ENCODE data around the gene TTLL8. TPM values are rescaled to one million over a fixed set of nuclear protein-coding genes. Genes with fewer than 3 reads are reported as not detected.

TTLL8 gene
- total RNA-seq, 1 donor = not detected

DNA sequence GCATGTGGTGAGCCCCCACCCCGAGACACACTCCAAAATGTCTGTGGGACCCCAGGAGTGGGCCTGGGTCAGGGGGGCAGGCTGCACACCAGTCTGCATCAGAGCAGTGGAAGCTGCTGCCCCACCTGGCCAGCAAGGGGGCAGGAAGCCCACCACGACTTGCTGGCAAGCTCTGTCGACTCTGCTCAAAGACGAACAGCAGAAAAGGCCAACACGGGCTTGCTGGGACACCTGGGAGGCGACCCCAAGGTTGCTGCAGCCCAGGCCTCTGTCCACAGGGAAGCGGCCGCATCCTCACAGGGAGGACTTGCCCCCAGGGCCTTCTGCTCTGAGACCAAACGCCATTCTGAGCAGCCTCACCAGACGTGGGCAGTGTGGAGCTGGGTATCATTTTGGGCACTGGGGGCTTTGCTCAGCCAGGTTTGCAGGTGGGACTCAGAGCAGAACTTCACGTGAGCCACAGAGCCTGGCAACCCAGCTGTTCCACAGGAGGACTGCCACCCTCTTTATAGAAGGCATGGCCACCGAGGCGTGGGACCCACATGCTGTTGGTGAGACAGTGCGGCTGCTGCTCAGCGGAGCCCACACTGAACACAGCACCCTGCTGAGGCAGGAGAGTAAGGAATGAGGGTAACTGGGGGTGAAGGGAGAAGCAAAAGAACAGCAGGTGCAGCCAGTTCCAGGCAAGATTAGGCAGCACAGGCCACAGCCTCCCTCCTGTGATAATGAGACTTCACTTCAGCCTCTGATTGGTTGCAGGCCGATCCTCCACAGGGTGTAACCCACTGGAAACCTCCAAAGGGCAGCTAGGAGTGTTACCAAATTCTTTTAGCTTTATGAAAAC lies 56.5 kb downstream of the TTLL8 start:
- H3K79me2 ChIP-seq (ENCODE audit: insufficient read depth, low read length) = no peaks in the 10 kb centered on the region
- no peaks in the 10 kb centered on the region for H3K36me3 ChIP-seq (ENCODE audit: insufficient read depth, low read length)
- no peak overlapping the region for H3K4me2 ChIP-seq (ENCODE audit: insufficient read depth, low read length)
- H4K20me1 ChIP-seq (ENCODE audit: insufficient read depth, low read length) = no peaks in the 10 kb centered on the region
- H3K27me3 ChIP-seq (ENCODE audit: insufficient read depth, low read length) = peaks cover 5% of the 10 kb centered on the region
- no peaks in the 10 kb centered on the region for H3K4me1 ChIP-seq (ENCODE audit: insufficient read depth, low read length)
- H3K4me3 ChIP-seq (ENCODE audit: insufficient read depth, low read length) = no peak overlapping the region
- no peak overlapping the region for H3K27ac ChIP-seq (ENCODE audit: low read depth, low read length)
- no peaks in the 10 kb centered on the region for H3K9me3 ChIP-seq (ENCODE audit: low read depth, low read length)
- peak; percentile 60 for DNase-seq (ENCODE audit: insufficient read length, low spot score, missing footprints)
- no peak overlapping the region for H2AFZ ChIP-seq (ENCODE audit: low read length)
- TF ChIP-seq, protein P1, sequence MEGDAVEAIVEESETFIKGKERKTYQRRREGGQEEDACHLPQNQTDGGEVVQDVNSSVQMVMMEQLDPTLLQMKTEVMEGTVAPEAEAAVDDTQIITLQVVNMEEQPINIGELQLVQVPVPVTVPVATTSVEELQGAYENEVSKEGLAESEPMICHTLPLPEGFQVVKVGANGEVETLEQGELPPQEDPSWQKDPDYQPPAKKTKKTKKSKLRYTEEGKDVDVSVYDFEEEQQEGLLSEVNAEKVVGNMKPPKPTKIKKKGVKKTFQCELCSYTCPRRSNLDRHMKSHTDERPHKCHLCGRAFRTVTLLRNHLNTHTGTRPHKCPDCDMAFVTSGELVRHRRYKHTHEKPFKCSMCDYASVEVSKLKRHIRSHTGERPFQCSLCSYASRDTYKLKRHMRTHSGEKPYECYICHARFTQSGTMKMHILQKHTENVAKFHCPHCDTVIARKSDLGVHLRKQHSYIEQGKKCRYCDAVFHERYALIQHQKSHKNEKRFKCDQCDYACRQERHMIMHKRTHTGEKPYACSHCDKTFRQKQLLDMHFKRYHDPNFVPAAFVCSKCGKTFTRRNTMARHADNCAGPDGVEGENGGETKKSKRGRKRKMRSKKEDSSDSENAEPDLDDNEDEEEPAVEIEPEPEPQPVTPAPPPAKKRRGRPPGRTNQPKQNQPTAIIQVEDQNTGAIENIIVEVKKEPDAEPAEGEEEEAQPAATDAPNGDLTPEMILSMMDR (IDR thresholded peaks at IDR 0.05; ENCODE audit: extremely low read depth, low read depth, low read length) = no peak

DNA sequence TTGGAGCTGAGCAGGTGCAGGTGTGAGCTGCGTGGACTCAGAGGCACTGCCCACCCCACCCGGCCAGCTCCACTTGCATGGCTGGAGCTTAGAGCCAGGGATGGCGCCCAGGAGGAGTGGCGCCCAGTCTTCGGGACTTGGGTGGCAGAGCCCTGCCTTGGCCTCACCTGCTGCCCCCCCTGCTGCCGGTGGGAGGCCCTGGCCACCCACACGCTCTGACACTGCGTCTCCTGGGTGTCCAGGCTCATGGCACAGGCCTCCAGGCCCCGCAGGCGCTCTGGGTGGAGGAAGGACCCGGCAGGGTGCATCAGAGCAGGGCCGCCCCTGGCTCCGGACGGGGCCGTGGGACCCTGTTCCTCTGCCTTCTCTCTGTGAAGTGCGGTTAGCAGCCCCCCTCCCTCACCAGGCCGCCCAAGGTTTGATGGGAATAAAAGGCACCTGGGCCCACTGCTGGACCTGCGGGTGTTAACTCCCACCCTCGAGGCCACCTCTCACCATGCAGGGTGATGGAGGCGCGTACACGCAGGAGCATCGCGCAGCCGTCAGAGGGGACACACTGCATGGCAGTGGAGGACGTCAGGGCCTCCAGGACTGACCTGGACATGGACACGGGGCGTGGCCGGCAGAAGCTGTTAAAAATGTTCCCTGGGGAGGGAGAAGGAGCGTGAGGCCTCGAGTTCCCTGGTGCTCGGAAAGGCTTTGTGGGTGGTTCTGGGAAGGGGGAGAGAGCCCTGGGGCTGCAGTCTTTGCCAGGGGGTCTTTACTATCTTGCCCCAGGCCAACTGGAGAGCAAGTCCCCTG lies 57.3 kb downstream of the TTLL8 start:
- peak; percentile 44 for DNase-seq (ENCODE audit: insufficient read length, low spot score, missing footprints)
- Histone ChIP-seq H3K36me3 (ENCODE audit: insufficient read depth, low read length) (no peaks in the 10 kb centered on the region), H2AFZ (ENCODE audit: low read length) (no peak overlapping the region), H3K4me1 (ENCODE audit: insufficient read depth, low read length) (no peaks in the 10 kb centered on the region), H3K27me3 (ENCODE audit: insufficient read depth, low read length) (peaks cover 5% of the 10 kb centered on the region), H3K27ac (ENCODE audit: low read depth, low read length) (no peak overlapping the region), H3K79me2 (ENCODE audit: insufficient read depth, low read length) (no peaks in the 10 kb centered on the region), H3K9me3 (ENCODE audit: low read depth, low read length) (no peaks in the 10 kb centered on the region), H3K4me3 (ENCODE audit: insufficient read depth, low read length) (no peak overlapping the region), H4K20me1 (ENCODE audit: insufficient read depth, low read length) (no peaks in the 10 kb centered on the region), H3K4me2 (ENCODE audit: insufficient read depth, low read length) (no peak overlapping the region)
- TF ChIP-seq, protein P1 (IDR thresholded peaks at IDR 0.05; ENCODE audit: extremely low read depth, low read depth, low read length) = no peak

DNA sequence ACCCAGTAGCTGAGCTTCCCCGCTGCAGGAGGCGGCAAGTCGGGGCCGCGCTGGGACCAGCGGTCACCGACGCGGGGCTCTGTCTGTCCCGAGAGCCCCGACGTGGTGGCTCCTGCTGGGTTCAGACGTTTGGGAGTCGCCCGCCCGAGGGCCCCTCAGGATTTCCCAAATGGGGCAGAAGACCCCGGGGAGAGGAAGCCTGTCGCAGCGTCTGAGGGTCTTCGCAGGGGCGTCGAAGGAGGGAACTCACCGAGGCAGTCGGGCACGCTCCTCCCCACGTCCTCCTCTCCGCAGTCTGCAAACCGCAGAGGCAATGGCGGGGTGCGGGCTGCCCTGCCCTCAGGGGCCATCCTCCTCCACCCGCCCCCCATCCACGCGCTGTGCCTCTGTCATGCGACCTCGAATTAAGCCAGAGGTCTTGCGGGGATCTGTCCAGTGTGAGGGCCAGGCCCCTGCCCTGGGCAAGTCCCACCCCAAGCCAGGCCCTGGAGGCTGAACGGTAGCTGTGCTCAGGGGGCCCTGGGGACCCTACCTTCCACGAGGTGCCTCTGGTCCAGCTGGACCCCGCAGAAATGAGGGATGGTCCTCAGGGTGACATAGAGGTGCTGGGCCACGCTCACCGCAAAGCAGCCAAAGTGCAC lies 58.0 kb downstream of the TTLL8 start:
- H3K27me3 ChIP-seq (ENCODE audit: insufficient read depth, low read length) = peaks cover 5% of the 10 kb centered on the region
- H3K4me2 ChIP-seq (ENCODE audit: insufficient read depth, low read length) = no peak overlapping the region
- TF ChIP-seq, protein P1 (IDR thresholded peaks at IDR 0.05; ENCODE audit: extremely low read depth, low read depth, low read length) = no peak
- no peak overlapping the region for H2AFZ ChIP-seq (ENCODE audit: low read length)
- H3K9me3 ChIP-seq (ENCODE audit: low read depth, low read length) = no peaks in the 10 kb centered on the region
- H3K36me3 ChIP-seq (ENCODE audit: insufficient read depth, low read length) = no peaks in the 10 kb centered on the region
- no peak overlapping the region for H3K27ac ChIP-seq (ENCODE audit: low read depth, low read length)
- H3K4me1 ChIP-seq (ENCODE audit: insufficient read depth, low read length) = no peaks in the 10 kb centered on the region
- no peak overlapping the region for H3K4me3 ChIP-seq (ENCODE audit: insufficient read depth, low read length)
- H3K79me2 ChIP-seq (ENCODE audit: insufficient read depth, low read length) = no peaks in the 10 kb centered on the region
- H4K20me1 ChIP-seq (ENCODE audit: insufficient read depth, low read length) = no peaks in the 10 kb centered on the region
- DNase-seq (ENCODE audit: insufficient read length, low spot score, missing footprints) = peak; percentile 61

All from osteoblast (primary cell).